Activated T-helper 1 cell treated with anti-CD3 and anti-CD28 coated beads, Interleukin-12 subunit alpha, Interleukin-12 subunit beta, Interleukin-2, Interleukin-4 antibody, amounts not matched to agents 30 ng/mL and 10 ng/mL and 1 ng/mL, durations not matched to agents 14 hours and 24 hours and 36 hours (primary cell): ENCODE measurements around the gene CCDC146. TPM values are rescaled to one million over a fixed set of nuclear protein-coding genes. Genes with fewer than 3 reads are reported as not detected.

Experiments
- DNase-seq: peaks from one replicate; pipeline ENCODE4 v3.0.0; 2021; ENCODE audit warnings: low spot score
- H3K27ac Mint-ChIP-seq: one replicate; pipeline ENCODE4 v1.8.0; 2021; ENCODE audit warnings: mild to moderate bottlenecking, mixed read lengths
- H3K27me3 Mint-ChIP-seq: one replicate; pipeline ENCODE4 v1.8.0; 2022; ENCODE audit warnings: mild to moderate bottlenecking, moderate library complexity, mixed read lengths; ENCODE audit not compliant: insufficient read depth
- H3K36me3 Mint-ChIP-seq: one replicate; pipeline ENCODE4 v1.8.0; 2021; ENCODE audit warnings: low read depth, mixed read lengths
- H3K4me1 Mint-ChIP-seq: one replicate; pipeline ENCODE4 v1.8.0; 2021; ENCODE audit warnings: low read depth, mixed read lengths
- H3K4me3 Mint-ChIP-seq: one replicate; pipeline ENCODE4 v1.8.0; 2021; ENCODE audit warnings: mild to moderate bottlenecking, moderate library complexity, mixed read lengths
- H3K9me3 Mint-ChIP-seq: one replicate; pipeline ENCODE4 v1.8.0; 2021; ENCODE audit warnings: mixed read lengths
- intact Hi-C: fragments of 100-400 bp; cut with micrococcal nuclease; formaldehyde crosslinking; loops from one replicate; pipeline ENCODE4 v1.15.1; 2024
- total RNA-seq: library from RNA; stranded (reverse); gene quantifications from 2 replicates; pipeline ENCODE4 v1.2.3, GENCODE V29; 2022

The CCDC146 gene
- total RNA-seq, 1 donor from 2014 or later, result 2.1 TPM

- Mint-ChIP-seq H3K9me3 (peaks cover 17% of the 10 kb centered on the region), H3K27me3 (no peaks in the 10 kb centered on the region), H3K36me3 (peaks cover 7% of the 10 kb centered on the region), H3K27ac (no peak overlapping the region), H3K4me1 (no peaks in the 10 kb centered on the region), H3K4me3 (no peak overlapping the region)
- no peak for DNase-seq
- intact Hi-C loops, result no loop called here
Observed at GRCh38 chr7:77306231-77307067, 184.0 kb downstream of the CCDC146 start.

GRCh38 chr7:77308792-77309191 is 186.4 kb downstream of the CCDC146 start:
- no peak overlapping the region for H3K4me3 Mint-ChIP-seq
- no peak for DNase-seq
- H3K9me3 Mint-ChIP-seq, result peaks cover 11% of the 10 kb centered on the region
- H3K27ac Mint-ChIP-seq, result no peak overlapping the region
- peaks cover 3% of the 10 kb centered on the region for H3K36me3 Mint-ChIP-seq
- H3K4me1 Mint-ChIP-seq, result no peaks in the 10 kb centered on the region
- intact Hi-C loops, result no loop called here
- H3K27me3 Mint-ChIP-seq, result no peaks in the 10 kb centered on the region

GRCh38 chr7:77309714-77310220 is 187.4 kb downstream of the CCDC146 start:
- intact Hi-C loops, result no loop called here
- Mint-ChIP-seq H3K4me3 (no peak overlapping the region), H3K27ac (no peak overlapping the region), H3K36me3 (peaks cover 1% of the 10 kb centered on the region), H3K4me1 (no peaks in the 10 kb centered on the region), H3K27me3 (no peaks in the 10 kb centered on the region), H3K9me3 (peaks cover 5% of the 10 kb centered on the region)
- DNase-seq, result no peak

GRCh38 chr7:77310982-77311381 is 188.6 kb downstream of the CCDC146 start:
- no peak overlapping the region for H3K4me3 Mint-ChIP-seq
- no peaks in the 10 kb centered on the region for H3K27me3 Mint-ChIP-seq
- no peaks in the 10 kb centered on the region for H3K9me3 Mint-ChIP-seq
- peaks cover 3% of the 10 kb centered on the region for H3K36me3 Mint-ChIP-seq
- DNase-seq, result no peak
- intact Hi-C loops, result no loop called here
- no peaks in the 10 kb centered on the region for H3K4me1 Mint-ChIP-seq
- H3K27ac Mint-ChIP-seq, result no peak overlapping the region

- intact Hi-C loops, result no loop called here
- no peak overlapping the region for H3K4me3 Mint-ChIP-seq
- no peaks in the 10 kb centered on the region for H3K4me1 Mint-ChIP-seq
- H3K27ac Mint-ChIP-seq, result no peak overlapping the region
- no peak for DNase-seq
- H3K36me3 Mint-ChIP-seq, result peaks cover 4% of the 10 kb centered on the region
- no peaks in the 10 kb centered on the region for H3K27me3 Mint-ChIP-seq
- no peaks in the 10 kb centered on the region for H3K9me3 Mint-ChIP-seq
Observed at GRCh38 chr7:77313085-77313484, 190.7 kb downstream of the CCDC146 start.

- Mint-ChIP-seq H3K27me3 (no peaks in the 10 kb centered on the region), H3K36me3 (peaks cover 4% of the 10 kb centered on the region), H3K27ac (no peak overlapping the region)
Observed at GRCh38 chr7:77313876-77314480, 191.6 kb downstream of the CCDC146 start.

GRCh38 chr7:77315182-77315591 is 192.8 kb downstream of the CCDC146 start:
- Mint-ChIP-seq H3K27me3 (no peaks in the 10 kb centered on the region), H3K9me3 (no peaks in the 10 kb centered on the region), H3K36me3 (peaks cover 12% of the 10 kb centered on the region), H3K4me1 (no peaks in the 10 kb centered on the region), H3K4me3 (no peak overlapping the region), H3K27ac (no peak overlapping the region)
- DNase-seq, result no peak
- intact Hi-C loops, result no loop called here

More at GRCh38 chr7:77313876-77314480, 191.6 kb downstream of the CCDC146 start:
- no peak overlapping the region for H3K4me3 Mint-ChIP-seq
- no peak for DNase-seq
- intact Hi-C loops, result no loop called here
- H3K9me3 Mint-ChIP-seq, result no peaks in the 10 kb centered on the region
- H3K4me1 Mint-ChIP-seq, result no peaks in the 10 kb centered on the region

GRCh38 chr7:77316219-77316978 is 194.0 kb downstream of the CCDC146 start:
- Mint-ChIP-seq H3K9me3 (no peaks in the 10 kb centered on the region), H3K36me3 (peaks cover 14% of the 10 kb centered on the region), H3K27me3 (no peaks in the 10 kb centered on the region), H3K4me3 (no peak overlapping the region), H3K27ac (no peak overlapping the region), H3K4me1 (no peaks in the 10 kb centered on the region)
- intact Hi-C loops, result no loop called here
- no peak for DNase-seq

- no peak overlapping the region for H3K4me3 Mint-ChIP-seq
- H3K27ac Mint-ChIP-seq, result no peak overlapping the region
- peaks cover 15% of the 10 kb centered on the region for H3K36me3 Mint-ChIP-seq
- H3K4me1 Mint-ChIP-seq, result no peaks in the 10 kb centered on the region
- no peaks in the 10 kb centered on the region for H3K9me3 Mint-ChIP-seq
- intact Hi-C loops, result no loop called here
- no peaks in the 10 kb centered on the region for H3K27me3 Mint-ChIP-seq
- DNase-seq, result no peak
Observed at GRCh38 chr7:77318019-77318418, 195.6 kb downstream of the CCDC146 start.

- Mint-ChIP-seq H3K27me3 (no peaks in the 10 kb centered on the region), H3K4me3 (no peak overlapping the region), H3K4me1 (no peaks in the 10 kb centered on the region), H3K36me3 (peaks cover 15% of the 10 kb centered on the region), H3K9me3 (no peaks in the 10 kb centered on the region), H3K27ac (no peak overlapping the region)
- DNase-seq, result no peak
- intact Hi-C loops, result no loop called here
Observed at GRCh38 chr7:77320137-77320536, 197.7 kb downstream of the CCDC146 start.

- H3K36me3 Mint-ChIP-seq, result peaks cover 13% of the 10 kb centered on the region
- H3K27me3 Mint-ChIP-seq, result no peaks in the 10 kb centered on the region
- H3K27ac Mint-ChIP-seq, result no peak overlapping the region
- intact Hi-C loops, result no loop called here
- H3K4me1 Mint-ChIP-seq, result peaks cover 1% of the 10 kb centered on the region
- H3K4me3 Mint-ChIP-seq, result no peak overlapping the region
- no peaks in the 10 kb centered on the region for H3K9me3 Mint-ChIP-seq
- no peak for DNase-seq
Observed at GRCh38 chr7:77320714-77321113, 198.3 kb downstream of the CCDC146 start.

- no peak overlapping the region for H3K27ac Mint-ChIP-seq
- H3K4me1 Mint-ChIP-seq, result peaks cover 7% of the 10 kb centered on the region
- intact Hi-C loops, result no loop called here
- no peaks in the 10 kb centered on the region for H3K27me3 Mint-ChIP-seq
- H3K4me3 Mint-ChIP-seq, result no peak overlapping the region
- no peaks in the 10 kb centered on the region for H3K9me3 Mint-ChIP-seq
- DNase-seq, result no peak
- H3K36me3 Mint-ChIP-seq, result peaks cover 13% of the 10 kb centered on the region
Observed at GRCh38 chr7:77321300-77321699, 198.9 kb downstream of the CCDC146 start.

GRCh38 chr7:77326131-77326530 is 203.7 kb downstream of the CCDC146 start:
- intact Hi-C loops, result no loop called here
- Mint-ChIP-seq H3K4me1 (peaks cover 53% of the 10 kb centered on the region), H3K4me3 (no peak overlapping the region), H3K9me3 (no peaks in the 10 kb centered on the region), H3K27ac (peak overlapping the region; percentile 41), H3K27me3 (no peaks in the 10 kb centered on the region), H3K36me3 (peaks cover 3% of the 10 kb centered on the region)
- DNase-seq, result no peak
